ENCODE data around the gene SEMA6B.

DNA sequence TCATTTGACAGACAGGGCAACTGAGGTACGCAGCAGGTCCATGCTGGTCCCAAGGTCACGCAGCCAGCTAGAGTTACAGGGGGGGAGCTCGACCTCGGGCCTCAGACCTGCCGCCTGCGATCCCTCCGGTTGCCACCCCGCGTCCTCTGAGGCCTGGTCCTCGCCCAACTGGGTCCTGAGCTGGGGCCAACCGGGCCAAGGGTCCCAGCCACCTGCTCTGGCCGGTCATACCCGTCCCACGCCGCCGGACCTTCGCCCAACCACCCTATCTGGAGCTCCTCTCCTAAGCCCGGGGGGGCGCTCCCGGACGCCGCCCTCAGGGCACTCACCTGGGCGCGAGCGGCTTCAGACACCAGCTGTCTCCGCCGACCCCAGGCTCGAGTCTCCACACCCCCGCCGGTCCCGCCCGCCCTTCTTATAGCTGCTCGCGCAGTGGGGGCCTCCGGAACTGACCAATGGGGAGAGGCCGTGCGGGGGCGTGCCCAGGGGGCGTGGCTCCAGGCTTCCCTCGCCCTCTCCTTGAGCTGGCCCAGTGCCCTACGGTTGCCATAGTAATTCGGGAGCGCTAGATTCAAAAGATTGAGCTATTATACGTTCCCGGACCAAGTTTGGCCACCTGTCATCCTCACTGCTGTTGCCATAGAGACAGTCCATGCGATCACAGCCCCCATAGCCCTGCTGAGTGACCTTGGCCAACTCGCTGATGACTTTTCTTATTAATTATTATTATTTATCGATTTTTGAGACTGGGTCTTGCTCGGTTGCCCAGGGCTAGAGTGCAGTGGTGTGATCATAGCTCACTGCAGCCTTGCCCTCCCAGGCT is 24.4 kb downstream of the SEMA6B start, which contains the start of gene PLIN5:
- TF ChIP-seq, protein P1, sequence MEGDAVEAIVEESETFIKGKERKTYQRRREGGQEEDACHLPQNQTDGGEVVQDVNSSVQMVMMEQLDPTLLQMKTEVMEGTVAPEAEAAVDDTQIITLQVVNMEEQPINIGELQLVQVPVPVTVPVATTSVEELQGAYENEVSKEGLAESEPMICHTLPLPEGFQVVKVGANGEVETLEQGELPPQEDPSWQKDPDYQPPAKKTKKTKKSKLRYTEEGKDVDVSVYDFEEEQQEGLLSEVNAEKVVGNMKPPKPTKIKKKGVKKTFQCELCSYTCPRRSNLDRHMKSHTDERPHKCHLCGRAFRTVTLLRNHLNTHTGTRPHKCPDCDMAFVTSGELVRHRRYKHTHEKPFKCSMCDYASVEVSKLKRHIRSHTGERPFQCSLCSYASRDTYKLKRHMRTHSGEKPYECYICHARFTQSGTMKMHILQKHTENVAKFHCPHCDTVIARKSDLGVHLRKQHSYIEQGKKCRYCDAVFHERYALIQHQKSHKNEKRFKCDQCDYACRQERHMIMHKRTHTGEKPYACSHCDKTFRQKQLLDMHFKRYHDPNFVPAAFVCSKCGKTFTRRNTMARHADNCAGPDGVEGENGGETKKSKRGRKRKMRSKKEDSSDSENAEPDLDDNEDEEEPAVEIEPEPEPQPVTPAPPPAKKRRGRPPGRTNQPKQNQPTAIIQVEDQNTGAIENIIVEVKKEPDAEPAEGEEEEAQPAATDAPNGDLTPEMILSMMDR (IDR thresholded peaks at IDR 0.05; ENCODE audit: extremely low read depth in 1 of 2, insufficient read depth in 1 of 2, low read depth in 1 of 2, low read length in 2 of 2), result no peak
- no peak for TF ChIP-seq EZH2 (IDR thresholded peaks at IDR 0.05; ENCODE audit: borderline replicate concordance, low read depth, low read length, severe bottlenecking)
- TF ChIP-seq MYC (IDR thresholded peaks at IDR 0.05; ENCODE audit: low read depth, low read length), result no peak

Data from endothelial cell of umbilical vein (primary cell).